Measurements from ENCODE around the gene DGLUCY.
A peak's percentile ranks its signal among the peaks of the same experiment; 100 is the strongest.
"Not testable (repeated sequence)": the region's sequence is repeated elsewhere in the genome, so short reads cannot be mapped to it uniquely, and the experiment has no call there.

DGLUCY gene

GRCh38 chr14:91211017-91211416 is 97.1 kb downstream of the DGLUCY start:
- no peak for DNase-seq

GRCh38 chr14:91214306-91214705 is 100.4 kb downstream of the DGLUCY start:
- no peak for DNase-seq

GRCh38 chr14:91215381-91215780 is 101.5 kb downstream of the DGLUCY start:
- DNase-seq, result no peak

- DNase-seq, result no peak
Observed at GRCh38 chr14:91216731-91217226, 102.9 kb downstream of the DGLUCY start.

- DNase-seq, result no peak
Observed at GRCh38 chr14:91218014-91218413, 104.1 kb downstream of the DGLUCY start.

GRCh38 chr14:91219517-91220389 is 105.9 kb downstream of the DGLUCY start:
- DNase-seq, result no peak

GRCh38 chr14:91220581-91221000 is 106.7 kb downstream of the DGLUCY start:
- DNase-seq, result no peak

GRCh38 chr14:91221270-91221669 is 107.4 kb downstream of the DGLUCY start:
- no peak for DNase-seq

- DNase-seq, result no peak
Observed at GRCh38 chr14:91223028-91223783, 109.3 kb downstream of the DGLUCY start.

- DNase-seq, result no peak
Observed at GRCh38 chr14:91225025-91225424, 111.2 kb downstream of the DGLUCY start.

- not testable (repeated sequence) for DNase-seq
Observed at GRCh38 chr14:91226360-91226759, 112.5 kb downstream of the DGLUCY start.

GRCh38 chr14:91227183-91227628 is 113.3 kb downstream of the DGLUCY start:
- DNase-seq, result no peak

- peak; percentile 57 for DNase-seq
Observed at GRCh38 chr14:91228112-91229004, 114.5 kb downstream of the DGLUCY start.

GRCh38 chr14:91229005-91229382 is 115.1 kb downstream of the DGLUCY start:
- DNase-seq, result no peak

- DNase-seq, result peak; percentile 42
Observed at GRCh38 chr14:91229743-91230200, 115.9 kb downstream of the DGLUCY start.

GRCh38 chr14:91230397-91231035 is 116.6 kb downstream of the DGLUCY start:
- DNase-seq, result no peak

- peak; percentile 59 for DNase-seq
Observed at GRCh38 chr14:91231446-91231845, 117.6 kb downstream of the DGLUCY start.

- DNase-seq, result no peak
Observed at GRCh38 chr14:91232052-91232451, 118.2 kb downstream of the DGLUCY start.

- peak; percentile 60 for DNase-seq
Observed at GRCh38 chr14:91232603-91233002, 118.7 kb downstream of the DGLUCY start.

GRCh38 chr14:91233936-91234790 is 120.3 kb downstream of the DGLUCY start:
- DNase-seq, result no peak

- DNase-seq, result no peak
Observed at GRCh38 chr14:91234791-91235114, 120.9 kb downstream of the DGLUCY start.
